ENCODE results near the gene IL18BP.

The IL18BP gene

DNA sequence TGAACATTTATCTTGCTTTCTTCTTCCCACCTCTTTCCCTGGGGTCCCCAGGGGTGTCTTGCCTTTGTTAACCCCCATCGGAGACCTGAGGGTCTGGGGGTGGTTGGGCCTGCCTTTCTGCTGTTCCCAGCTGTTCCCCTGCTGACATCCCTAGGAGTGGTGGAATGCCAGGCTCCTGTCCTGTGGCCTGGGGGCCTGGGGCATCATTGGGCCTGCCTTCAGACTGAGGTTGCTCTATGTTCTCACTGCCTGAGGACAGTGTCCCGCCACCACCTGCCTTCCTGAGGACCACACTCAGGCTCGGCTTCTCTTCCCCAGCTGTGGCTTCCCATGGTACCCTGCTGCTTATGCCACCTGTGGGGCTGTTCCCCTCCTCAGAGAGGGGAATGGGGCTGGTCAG lies 1.1 kb upstream of the IL18BP start:
- no peak for DNase-seq

DNA sequence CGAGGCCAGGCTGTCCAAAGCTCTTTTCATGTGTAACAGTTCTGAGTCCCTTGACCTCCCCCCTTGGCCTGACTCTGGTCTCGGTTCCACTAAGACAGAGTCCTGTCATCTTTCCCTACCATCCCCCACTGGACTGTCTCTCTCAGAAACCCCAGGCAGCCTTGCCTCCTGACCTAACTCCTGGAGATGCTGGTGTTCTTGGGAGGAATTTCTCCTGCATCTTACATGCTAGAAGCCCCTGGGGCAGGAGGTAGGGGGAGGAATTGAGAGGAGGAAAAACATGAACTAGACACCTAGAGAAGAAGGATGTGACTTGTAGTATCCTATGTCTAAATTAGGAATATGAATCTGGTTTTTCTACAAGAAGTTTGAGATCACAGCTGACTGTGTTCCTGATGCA lies 648 bp upstream of the IL18BP start:
- DNase-seq: no peak

DNA sequence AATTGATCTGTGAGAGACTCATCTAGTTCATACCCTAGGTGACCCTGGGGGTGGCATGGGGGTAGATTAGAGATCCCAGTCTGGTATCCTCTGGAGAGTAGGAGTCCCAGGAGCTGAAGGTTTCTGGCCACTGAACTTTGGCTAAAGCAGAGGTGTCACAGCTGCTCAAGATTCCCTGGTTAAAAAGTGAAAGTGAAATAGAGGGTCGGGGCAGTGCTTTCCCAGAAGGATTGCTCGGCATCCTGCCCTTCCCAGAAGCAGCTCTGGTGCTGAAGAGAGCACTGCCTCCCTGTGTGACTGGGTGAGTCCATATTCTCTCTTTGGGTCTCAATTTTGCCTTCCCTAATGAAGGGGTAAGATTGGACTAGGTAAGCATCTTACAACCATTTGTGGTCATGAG lies 653 bp downstream of the IL18BP start:
- no peak for DNase-seq

DNA sequence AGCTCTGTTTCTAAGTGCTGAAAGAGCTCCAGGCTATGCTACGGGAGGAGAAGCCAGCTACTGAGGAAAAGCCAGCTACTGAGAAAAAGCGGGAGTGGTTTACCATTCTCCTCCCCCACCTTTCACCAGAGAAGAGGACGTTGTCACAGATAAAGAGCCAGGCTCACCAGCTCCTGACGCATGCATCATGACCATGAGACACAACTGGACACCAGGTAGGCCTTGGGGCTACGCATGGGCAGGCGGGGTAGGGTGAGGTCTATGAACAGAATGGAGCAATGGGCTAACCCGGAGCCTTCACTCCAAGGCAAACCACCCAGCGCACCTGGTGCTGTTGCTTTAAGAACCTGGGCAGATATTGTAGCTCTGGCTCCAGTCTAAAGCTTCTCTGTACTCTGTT lies 1.1 kb downstream of the IL18BP start:
- no peak for DNase-seq

DNA sequence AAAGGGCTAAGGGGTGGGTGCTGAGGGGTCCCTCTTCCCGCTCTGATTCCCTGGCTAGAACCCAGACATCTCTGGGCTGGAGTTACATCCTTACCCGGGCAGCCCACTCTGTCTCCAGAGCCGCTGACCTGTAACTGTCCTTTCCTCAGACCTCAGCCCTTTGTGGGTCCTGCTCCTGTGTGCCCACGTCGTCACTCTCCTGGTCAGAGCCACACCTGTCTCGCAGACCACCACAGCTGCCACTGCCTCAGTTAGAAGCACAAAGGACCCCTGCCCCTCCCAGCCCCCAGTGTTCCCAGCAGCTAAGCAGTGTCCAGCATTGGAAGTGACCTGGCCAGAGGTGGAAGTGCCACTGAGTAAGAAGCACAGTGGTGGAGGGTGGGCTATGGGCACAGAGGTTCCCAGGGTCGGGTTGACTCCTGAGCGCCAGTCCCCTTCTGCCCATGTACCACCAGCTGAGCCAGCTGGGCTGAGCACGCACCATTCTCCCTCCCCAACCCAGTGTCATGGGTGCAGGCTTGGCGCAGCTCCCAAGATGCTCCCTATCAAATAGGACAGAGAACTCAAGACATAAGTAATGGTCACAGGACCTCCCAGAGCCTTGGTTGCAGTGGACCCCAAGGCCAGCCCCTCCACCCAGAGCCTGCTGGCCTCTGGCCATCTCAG lies 1.6 kb downstream of the IL18BP start:
- DNase-seq: no peak

DNA sequence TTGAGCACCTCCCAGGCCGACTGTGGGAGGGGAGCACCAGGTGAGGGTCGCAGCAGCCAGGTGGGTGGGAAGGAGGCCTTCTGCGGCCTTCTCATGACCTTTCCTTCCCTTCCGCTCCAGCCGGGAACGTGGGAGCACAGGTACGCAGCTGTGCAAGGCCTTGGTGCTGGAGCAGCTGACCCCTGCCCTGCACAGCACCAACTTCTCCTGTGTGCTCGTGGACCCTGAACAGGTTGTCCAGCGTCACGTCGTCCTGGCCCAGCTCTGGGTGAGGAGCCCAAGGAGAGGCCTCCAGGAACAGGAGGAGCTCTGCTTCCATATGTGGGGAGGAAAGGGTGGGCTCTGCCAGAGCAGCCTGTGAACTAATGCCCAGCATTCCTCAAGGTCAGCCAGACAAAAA lies 2.6 kb downstream of the IL18BP start:
- no peak for DNase-seq

DNA sequence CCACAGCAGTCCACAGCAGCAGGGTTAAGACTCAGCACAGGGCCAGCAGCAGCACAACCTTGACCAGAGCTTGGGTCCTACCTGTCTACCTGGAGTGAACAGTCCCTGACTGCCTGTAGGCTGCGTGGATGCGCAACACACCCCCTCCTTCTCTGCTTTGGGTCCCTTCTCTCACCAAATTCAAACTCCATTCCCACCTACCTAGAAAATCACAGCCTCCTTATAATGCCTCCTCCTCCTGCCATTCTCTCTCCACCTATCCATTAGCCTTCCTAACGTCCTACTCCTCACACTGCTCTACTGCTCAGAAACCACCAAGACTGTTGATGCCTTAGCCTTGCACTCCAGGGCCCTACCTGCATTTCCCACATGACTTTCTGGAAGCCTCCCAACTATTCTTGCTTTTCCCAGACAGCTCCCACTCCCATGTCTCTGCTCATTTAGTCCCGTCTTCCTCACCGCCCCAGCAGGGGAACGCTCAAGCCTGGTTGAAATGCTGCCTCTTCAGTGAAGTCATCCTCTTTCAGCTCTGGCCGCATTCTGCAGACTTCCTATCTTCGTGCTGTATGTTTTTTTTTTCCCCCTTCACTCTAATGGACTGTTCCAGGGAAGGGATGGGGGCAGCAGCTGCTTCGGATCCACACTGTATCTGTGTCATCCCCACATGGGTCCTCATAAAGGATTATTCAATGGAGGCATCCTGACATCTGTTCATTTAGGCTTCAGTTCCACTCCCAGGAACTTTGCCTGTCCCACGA lies 3.3 kb downstream of the IL18BP start:
- no peak for DNase-seq

DNA sequence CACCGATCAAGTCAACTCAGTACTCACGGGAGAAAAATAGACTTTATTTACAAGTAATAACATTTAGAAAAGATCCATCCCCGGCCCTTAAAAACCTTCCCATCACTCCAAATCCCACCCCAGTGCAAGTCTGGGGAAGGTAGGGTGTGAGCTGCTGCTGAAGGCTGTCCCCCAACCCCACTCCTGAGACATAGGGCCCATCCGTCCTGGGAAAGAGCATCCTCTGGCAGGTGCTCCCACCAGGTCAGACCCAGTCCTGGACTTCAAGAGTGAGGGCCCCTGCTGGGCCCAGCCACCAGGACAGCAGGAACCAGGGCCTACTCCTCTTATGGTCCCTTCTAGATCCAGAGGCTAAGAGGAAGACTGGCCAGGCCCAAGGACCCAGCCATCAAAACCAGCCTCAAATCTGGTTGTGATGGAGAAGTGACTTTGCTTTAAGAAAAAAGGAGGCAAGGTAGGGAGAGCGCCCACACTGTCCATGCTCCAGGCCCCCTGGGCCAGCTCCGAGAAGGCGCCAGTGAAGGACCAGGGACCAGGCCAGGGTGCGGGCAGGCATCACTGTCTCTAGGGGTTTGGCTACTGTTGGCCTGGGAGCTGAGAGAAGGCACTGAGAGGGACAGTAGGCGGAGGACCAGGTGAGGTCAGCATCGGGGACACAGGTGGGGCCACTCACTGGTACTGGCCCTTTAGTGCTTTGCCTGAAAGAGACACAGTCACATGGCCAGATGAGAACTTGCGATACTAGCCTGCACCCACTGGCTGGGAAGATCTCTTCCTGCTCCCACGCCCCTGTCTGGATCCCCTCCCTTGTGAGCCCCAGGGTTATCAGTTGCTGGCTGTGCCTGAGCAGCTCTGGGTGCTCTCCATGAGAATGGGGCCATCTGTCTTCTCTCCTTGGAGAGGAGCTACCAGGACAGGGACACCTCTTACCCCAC lies 4.4 kb downstream of the IL18BP start:
- DNase-seq: no peak

DNA sequence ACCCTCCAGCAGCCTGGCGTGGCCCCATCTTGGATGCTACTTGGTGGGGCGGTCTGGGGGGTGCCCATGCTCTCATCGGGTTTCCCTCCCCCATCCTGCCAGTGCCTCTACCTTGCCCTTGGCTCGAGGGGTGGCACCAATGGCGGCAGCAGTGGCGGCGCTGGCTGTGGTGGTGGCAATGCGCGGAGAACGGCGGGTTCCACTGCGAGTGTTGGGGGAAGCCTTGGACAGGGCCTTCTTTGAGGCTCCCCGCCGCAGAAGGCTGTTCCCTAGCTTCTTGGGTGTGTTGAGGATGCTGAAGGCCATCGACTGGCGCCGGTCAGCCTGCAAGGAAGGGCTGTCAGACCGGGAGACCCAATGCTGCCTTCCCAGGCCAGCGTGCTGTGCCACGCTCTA lies 5.1 kb downstream of the IL18BP start:
- no peak for DNase-seq

DNA sequence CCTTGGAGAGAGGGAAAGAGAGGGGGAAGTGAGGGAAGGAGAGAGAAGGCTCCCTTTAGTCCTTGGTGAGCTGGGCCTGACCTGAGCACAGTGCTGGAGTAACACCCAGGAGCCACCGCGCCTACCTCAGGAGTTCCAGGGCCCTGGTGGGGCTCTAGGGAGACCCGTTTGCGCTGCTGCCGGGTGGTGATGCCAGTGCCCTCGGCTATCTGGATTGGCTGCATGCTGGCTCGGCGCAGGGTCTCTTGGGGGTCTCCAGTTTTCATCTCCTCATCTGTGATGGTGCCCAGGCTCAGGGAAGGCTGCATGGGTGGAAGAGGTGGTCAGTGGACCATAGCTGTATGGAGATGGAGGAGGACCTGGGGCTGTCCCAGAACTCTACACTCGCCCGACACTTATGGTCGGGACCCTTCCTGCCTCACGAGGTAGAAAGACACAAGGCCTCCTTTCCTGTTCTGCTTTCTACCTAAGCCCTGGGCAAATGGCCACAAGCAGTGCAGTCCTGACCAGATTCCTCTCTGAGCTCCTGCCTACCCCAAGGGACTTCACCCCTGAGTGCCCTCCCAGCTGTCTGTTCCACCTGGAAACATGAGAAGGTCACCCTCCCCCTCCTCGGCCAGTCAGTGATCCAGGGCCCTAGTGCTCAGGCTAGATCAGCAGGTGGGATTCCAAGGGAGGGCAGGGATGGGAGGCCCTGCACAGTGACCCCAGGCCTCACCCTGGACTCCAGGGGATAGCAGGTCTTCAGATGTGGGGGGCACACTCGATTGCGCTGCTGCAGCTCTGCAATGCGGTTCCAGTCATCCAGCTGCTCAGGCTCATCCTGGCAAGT lies 6.0 kb downstream of the IL18BP start:
- DNase-seq: no peak

DNA sequence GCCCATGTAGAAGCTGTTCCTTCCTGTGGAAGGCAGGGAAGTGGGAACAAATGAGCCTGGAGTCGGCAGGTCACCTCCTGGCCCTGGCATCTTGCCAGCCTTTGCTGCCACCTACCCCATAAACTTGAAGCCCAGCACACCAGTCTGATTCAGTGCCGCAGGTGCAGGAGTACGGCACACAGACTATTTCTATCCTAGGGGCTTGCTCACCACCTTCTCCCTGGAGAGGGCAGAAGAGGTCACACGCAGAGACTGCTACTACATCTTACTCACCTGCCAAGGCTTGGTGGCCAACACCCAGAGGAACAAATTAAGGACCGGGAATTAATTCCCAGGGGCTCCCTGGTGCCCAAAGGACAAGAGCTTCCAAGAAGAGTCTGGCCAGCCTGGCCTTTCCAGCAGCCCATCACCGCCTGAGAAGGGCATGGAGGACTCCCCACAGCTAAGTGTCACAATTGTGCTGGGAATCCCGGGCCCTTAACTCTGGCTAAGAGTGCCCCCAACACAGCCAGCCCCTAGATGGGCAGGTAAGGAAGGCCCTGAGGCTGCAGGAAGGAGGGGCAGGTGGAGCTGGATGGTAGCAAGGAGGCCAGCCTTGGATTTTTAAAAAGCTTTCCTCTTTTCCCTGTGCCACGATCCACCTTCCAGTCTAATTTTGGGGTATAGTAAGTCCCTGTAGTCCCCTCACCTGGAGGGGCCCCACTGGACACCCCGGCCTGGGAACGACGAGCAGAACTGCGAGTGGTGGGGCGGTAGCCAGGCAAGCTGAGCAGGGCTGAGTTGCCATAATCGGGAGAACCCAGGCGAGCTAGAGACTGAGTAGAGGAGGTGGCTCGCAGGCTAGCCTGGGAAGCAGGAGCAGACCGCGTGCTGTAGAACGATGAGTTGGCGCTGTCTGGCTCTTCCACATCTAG lies 6.9 kb downstream of the IL18BP start:
- DNase-seq: no peak

DNA sequence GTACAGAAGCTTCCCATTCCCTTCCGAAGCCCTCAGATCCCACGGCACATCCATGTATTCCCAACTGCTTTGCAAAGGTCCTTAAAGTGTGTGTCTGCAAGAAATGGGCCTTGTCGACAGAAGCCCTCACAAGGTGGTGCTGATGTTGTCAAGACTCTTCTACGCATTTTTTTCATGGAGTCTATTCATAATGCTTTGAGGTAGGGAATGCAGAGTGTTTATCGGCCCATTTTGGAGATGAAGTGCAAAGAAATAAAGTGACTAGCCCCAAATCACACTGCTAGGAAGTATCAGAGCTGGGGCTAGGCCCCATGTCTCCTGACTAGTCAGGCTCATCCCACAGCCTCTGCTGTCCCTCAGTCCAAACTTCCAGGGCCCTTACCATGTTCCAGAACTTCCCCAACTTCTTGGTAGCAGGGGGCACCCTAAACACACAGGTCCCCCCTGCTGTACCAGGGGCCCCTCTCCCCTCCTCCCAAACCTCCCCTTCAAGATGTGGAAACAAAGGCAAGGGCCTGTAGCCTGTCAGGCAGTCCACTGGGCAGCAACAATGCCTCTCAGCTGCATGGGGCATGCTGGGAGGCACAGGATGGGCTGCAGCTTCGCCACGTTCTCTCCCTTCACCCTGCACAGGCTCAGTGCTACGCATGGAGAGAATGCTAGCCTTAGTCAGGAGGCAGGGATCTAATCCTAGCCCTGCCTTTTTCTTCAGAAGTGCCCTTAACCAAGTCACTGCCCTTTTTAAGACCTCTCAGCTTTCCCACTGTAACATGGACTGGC lies 7.8 kb downstream of the IL18BP start:
- no peak for DNase-seq

DNA sequence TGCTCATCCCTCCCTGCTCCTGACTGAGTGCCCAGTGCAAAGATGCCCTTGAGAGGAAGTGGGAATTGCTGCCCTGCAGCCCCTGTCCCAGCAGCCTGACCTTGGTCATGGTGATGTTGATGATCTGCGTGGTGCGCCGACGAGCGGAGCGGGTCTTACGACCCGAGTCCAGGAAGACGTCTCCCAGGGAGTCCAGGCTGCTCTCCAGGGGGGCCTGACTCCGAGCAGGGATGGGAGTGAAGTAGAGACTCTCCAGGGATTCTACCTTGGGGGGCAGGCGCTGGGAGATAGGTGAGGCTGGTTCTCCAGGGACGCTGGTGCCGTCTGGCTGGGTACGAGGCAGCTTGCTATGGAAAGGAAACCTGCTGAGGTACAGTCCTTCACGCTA lies 8.4 kb downstream of the IL18BP start:
- no peak for DNase-seq

DNA sequence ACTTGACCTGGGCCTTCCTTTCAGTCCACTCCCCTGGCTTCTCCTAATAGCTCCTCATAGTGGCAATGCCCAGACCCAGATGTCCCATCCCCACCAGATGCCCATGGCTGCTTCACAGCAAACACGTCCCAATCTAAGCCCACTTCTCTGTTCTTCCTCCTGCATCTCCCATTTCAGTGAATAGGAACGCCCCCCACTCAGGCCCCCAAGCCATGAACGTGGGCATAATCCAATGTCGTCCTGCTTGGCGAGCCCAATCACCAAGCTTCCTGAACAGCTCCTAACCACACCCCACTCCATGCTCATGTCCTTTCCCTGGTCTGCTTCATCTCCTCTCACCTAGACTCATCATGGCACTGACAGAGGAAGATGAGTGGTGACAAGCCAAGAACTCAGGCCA lies 8.9 kb downstream of the IL18BP start:
- DNase-seq: no peak

DNA sequence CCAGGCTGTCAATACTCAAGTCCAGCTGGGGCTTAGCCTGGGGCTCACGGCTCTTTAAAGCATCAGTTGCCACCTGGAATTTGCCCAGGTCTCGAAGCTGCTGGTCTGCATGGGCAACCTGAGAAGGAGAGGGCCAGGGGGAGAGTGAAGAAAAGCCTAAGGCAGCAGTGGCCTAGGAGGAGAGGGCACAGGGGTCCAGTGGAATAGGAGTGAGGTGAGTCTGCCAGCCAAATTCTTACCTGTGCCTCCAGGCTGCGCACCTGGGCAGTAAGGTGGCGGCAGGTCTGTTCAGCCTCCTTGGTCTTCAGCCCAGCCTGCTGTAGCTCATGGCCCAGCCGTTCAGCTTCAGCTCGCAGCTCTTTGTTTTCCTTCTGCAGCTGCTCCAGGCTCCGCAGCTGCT lies 10.0 kb downstream of the IL18BP start:
- no peak for DNase-seq

DNA sequence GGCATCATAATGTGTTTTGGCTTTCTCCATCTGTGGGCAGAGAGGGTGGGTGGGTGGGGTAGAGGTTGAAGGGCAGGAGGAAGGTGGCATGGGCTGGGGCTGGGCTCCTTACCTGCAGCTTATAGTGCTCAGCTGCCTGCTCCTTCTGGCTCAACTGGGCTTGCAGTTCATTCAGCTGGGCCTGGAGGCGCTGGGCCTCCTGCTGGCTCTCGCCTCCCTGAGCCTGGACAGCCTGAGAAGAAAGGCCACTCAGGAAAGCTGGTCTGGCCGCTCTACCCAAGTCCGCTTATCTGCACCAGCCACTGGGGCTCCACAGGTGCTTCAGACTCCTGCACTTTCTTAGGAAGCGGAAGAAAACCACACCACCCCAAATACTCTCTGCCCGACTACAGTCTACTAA lies 10.4 kb downstream of the IL18BP start:
- DNase-seq: no peak

DNA sequence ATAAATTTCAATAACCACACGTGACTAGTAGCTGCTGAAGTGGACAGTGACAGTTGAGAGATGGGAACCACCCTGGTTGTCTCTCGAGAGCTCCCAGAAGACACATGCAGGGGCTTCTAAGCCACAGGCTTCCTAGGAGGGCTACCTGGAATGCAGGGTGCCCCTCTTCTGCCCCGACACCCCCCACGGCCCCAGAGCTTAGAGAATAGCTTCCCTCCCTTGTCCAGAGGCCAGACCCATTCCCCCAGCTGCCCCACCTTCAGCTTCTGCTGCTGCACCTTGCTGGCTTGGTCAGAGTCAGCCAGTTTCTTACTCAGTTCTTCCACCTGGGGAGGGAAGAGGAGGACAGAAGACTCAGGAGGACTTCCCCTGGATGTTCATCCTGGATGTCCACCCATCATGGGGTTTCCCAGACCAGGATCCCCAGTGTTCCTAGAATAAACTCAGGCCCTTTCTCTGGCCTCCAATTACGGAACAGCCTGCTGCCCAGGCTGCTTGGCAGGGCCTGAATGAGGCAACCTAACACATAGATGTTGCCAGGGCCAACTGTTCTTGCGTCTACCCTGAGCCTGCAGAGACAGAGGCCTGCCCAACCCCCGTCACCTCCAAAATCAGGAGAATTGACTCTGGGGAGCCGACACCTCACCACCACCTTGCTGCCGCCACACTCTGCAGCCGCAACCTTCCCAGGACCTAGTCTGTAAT lies 12.0 kb downstream of the IL18BP start:
- DNase-seq: no peak

DNA sequence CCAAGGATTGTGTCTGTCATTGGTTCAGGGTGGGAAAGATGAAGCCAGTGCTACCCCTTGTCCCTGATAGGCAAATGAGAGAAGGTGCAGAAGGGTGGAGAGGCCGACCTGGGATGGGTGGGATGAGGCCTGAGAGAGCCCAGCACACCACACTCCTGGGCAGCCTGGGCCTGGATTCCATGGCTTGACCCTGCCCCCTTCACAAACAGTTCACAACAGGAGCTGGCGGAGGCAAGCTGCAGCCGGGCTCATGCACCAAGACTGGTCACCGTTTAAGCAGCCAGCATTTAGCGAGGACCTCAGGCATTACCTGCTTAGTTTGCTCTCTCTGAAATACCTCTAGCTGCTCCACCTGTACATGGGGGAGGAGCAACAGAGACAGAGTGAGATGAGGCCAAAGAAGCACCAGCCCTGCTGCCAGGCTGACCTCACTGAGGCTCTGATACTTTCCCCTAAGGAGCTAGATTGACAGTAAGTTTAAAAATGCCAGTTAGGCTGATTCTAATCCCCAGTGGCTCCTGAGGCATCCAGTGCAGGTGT lies 13.5 kb downstream of the IL18BP start:
- no peak for DNase-seq

DNA sequence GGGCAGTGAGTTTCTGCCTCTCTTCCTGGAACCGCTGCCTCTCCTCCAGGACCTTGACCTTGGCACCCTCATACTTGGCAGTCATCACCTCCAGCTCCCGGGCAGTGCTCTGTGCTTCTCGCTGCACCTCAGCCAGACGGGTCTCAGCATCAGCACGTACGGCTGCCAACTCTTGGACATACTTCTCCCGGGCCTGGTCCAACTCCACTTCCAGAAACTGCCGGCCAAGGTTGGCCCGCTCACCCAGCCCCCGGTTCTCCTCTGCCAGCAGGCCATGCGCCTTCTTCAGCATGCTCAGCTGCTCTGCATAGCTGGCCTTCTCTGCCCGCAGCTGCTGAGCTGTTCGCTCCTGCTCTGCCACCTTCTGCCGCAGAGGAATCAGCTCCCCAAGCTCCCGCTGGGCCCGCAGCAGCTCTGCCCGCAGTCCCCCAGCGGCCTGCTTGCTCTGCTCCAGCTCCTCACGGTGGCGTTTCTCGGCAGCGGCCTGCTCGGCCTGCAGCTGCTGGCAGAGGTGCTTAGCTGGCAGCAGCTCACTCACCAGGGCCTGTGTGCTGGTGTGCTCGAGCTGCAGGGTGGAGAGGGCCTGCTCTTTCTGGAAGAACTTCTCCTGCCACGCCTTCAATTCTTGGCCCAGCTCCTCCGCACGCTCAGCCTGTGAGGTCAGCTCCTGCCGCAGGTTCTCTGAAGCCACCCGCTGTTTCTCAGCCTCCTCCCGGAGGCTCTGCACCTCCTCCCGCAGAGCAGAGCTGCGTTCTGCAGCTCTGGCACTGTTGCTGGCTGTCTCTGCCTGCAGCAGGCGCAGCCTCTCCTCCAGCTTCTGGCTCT lies 14.4 kb downstream of the IL18BP start:
- DNase-seq: no peak

Data from CD4-positive, alpha-beta T cell treated with Interleukin-4 for 1 hour (primary cell).